Memory B cell (primary cell): ENCODE measurements around the gene RPL19.
"Not testable (repeated sequence)": the region's sequence is repeated elsewhere in the genome, so short reads cannot be mapped to it uniquely, and the experiment has no call there.

Source experiments
- ATAC-seq: fragments of 150-1000 bp; cut with Tn5 transposase; 2 replicates; pipeline ENCODE4 v1.10.0; 2021; ENCODE audit warnings: low read depth, mild to moderate bottlenecking, moderate library complexity
- DNase-seq, 2 donors: peaks; one replicate each; pipeline ENCODE4 v3.0.0; 2022; ENCODE audit warnings: low spot score in 2 of 2
- H3K27ac Mint-ChIP-seq: one replicate; pipeline ENCODE4 v1.8.0; 2022; ENCODE audit warnings: mild to moderate bottlenecking, moderate library complexity, mixed read lengths
- H3K27me3 Mint-ChIP-seq: one replicate; pipeline ENCODE4 v1.8.0; 2022; ENCODE audit warnings: mixed read lengths
- H3K36me3 Mint-ChIP-seq: one replicate; pipeline ENCODE4 v1.8.0; 2022; ENCODE audit warnings: mild to moderate bottlenecking, mixed read lengths
- H3K4me1 Mint-ChIP-seq: one replicate; pipeline ENCODE4 v1.8.0; 2022; ENCODE audit warnings: mixed read lengths
- H3K4me3 Mint-ChIP-seq: one replicate; pipeline ENCODE4 v1.8.0; 2022; ENCODE audit warnings: mild to moderate bottlenecking, moderate library complexity, mixed read lengths
- H3K9me3 Mint-ChIP-seq: one replicate; pipeline ENCODE4 v1.8.0; 2022; ENCODE audit warnings: mixed read lengths

RPL19 gene

GRCh38 chr17:39166437-39167335 is 33.4 kb upstream of the RPL19 start:
- no peak for DNase-seq
- peak overlapping the region; percentile 31 for H3K4me3 Mint-ChIP-seq
- ATAC-seq, result no peak
- H3K36me3 Mint-ChIP-seq, result peaks cover 1% of the 10 kb centered on the region
- peaks cover 1% of the 10 kb centered on the region for H3K9me3 Mint-ChIP-seq
- peaks cover 12% of the 10 kb centered on the region for H3K4me1 Mint-ChIP-seq
- no peak overlapping the region for H3K27ac Mint-ChIP-seq
- H3K27me3 Mint-ChIP-seq, result peaks cover 21% of the 10 kb centered on the region

- peaks cover 27% of the 10 kb centered on the region for H3K27me3 Mint-ChIP-seq
- peaks cover 12% of the 10 kb centered on the region for H3K4me1 Mint-ChIP-seq
- no peak overlapping the region for H3K27ac Mint-ChIP-seq
- no peak overlapping the region for H3K4me3 Mint-ChIP-seq
- H3K9me3 Mint-ChIP-seq, result peaks cover 1% of the 10 kb centered on the region
- ATAC-seq, result peak; percentile 35
- DNase-seq, result no peak
- H3K36me3 Mint-ChIP-seq, result peaks cover 1% of the 10 kb centered on the region
Observed at GRCh38 chr17:39167476-39167875, 32.6 kb upstream of the RPL19 start.

- ATAC-seq, DNase-seq, H3K9me3 Mint-ChIP-seq, H3K27ac Mint-ChIP-seq, H3K36me3 Mint-ChIP-seq, H3K4me3 Mint-ChIP-seq: not testable (repeated sequence)
- H3K27me3 Mint-ChIP-seq, result peaks cover 31% of the 10 kb centered on the region
- peaks cover 12% of the 10 kb centered on the region for H3K4me1 Mint-ChIP-seq
Observed at GRCh38 chr17:39168503-39168902, 31.6 kb upstream of the RPL19 start.

- no peak for ATAC-seq
- peaks cover 1% of the 10 kb centered on the region for H3K36me3 Mint-ChIP-seq
- H3K27ac Mint-ChIP-seq, result no peak overlapping the region
- peaks cover 1% of the 10 kb centered on the region for H3K9me3 Mint-ChIP-seq
- H3K4me1 Mint-ChIP-seq, result peaks cover 12% of the 10 kb centered on the region
- no peak for DNase-seq
- no peak overlapping the region for H3K4me3 Mint-ChIP-seq
- H3K27me3 Mint-ChIP-seq, result peaks cover 34% of the 10 kb centered on the region
Observed at GRCh38 chr17:39169101-39169500, 31.0 kb upstream of the RPL19 start.

GRCh38 chr17:39169518-39169917 is 30.6 kb upstream of the RPL19 start:
- peaks cover 11% of the 10 kb centered on the region for H3K4me1 Mint-ChIP-seq
- H3K36me3 Mint-ChIP-seq, result peaks cover 1% of the 10 kb centered on the region
- no peak overlapping the region for H3K27ac Mint-ChIP-seq
- H3K27me3 Mint-ChIP-seq, result peaks cover 33% of the 10 kb centered on the region
- H3K4me3 Mint-ChIP-seq, result no peak overlapping the region
- DNase-seq (no peak), ATAC-seq (no peak)
- peaks cover 1% of the 10 kb centered on the region for H3K9me3 Mint-ChIP-seq

- Mint-ChIP-seq H3K27ac (no peak overlapping the region), H3K4me1 (peaks cover 11% of the 10 kb centered on the region), H3K4me3 (no peak overlapping the region)
Observed at GRCh38 chr17:39170109-39170508, 30.0 kb upstream of the RPL19 start.

GRCh38 chr17:39170558-39170957 is 29.5 kb upstream of the RPL19 start:
- Mint-ChIP-seq H3K4me1 (peaks cover 15% of the 10 kb centered on the region), H3K9me3 (peaks cover 1% of the 10 kb centered on the region), H3K36me3 (peaks cover 1% of the 10 kb centered on the region), H3K4me3 (no peak overlapping the region), H3K27ac (no peak overlapping the region), H3K27me3 (peaks cover 31% of the 10 kb centered on the region)
- DNase-seq (no peak), ATAC-seq (no peak)

More at GRCh38 chr17:39170109-39170508, 30.0 kb upstream of the RPL19 start:
- DNase-seq (no peak), ATAC-seq (no peak)
- Mint-ChIP-seq H3K27me3 (peaks cover 31% of the 10 kb centered on the region), H3K36me3 (peaks cover 1% of the 10 kb centered on the region), H3K9me3 (peaks cover 1% of the 10 kb centered on the region)

- Mint-ChIP-seq H3K27ac (no peak overlapping the region), H3K4me1 (peaks cover 13% of the 10 kb centered on the region), H3K9me3 (peaks cover 1% of the 10 kb centered on the region), H3K27me3 (peaks cover 22% of the 10 kb centered on the region), H3K4me3 (no peak overlapping the region), H3K36me3 (peaks cover 1% of the 10 kb centered on the region)
- ATAC-seq (no peak), DNase-seq (no peak)
Observed at GRCh38 chr17:39171933-39172332, 28.1 kb upstream of the RPL19 start.

- ATAC-seq, result no peak
- no peak overlapping the region for H3K27ac Mint-ChIP-seq
- H3K36me3 Mint-ChIP-seq, result peaks cover 1% of the 10 kb centered on the region
- peaks cover 1% of the 10 kb centered on the region for H3K9me3 Mint-ChIP-seq
- H3K4me3 Mint-ChIP-seq, result no peak overlapping the region
- no peak for DNase-seq
- H3K4me1 Mint-ChIP-seq, result peaks cover 6% of the 10 kb centered on the region
- H3K27me3 Mint-ChIP-seq, result peaks cover 19% of the 10 kb centered on the region
Observed at GRCh38 chr17:39173080-39173479, 27.0 kb upstream of the RPL19 start.

- no peak for DNase-seq
- Mint-ChIP-seq H3K9me3 (no peaks in the 10 kb centered on the region), H3K27me3 (peaks cover 17% of the 10 kb centered on the region), H3K27ac (no peak overlapping the region), H3K4me1 (peaks cover 6% of the 10 kb centered on the region), H3K36me3 (no peaks in the 10 kb centered on the region), H3K4me3 (no peak overlapping the region)
- ATAC-seq, result no peak
Observed at GRCh38 chr17:39173526-39174274, 26.4 kb upstream of the RPL19 start.

GRCh38 chr17:39174920-39175694 is 25.0 kb upstream of the RPL19 start:
- no peaks in the 10 kb centered on the region for H3K9me3 Mint-ChIP-seq
- no peaks in the 10 kb centered on the region for H3K36me3 Mint-ChIP-seq
- H3K4me3 Mint-ChIP-seq, result peak overlapping the region; percentile 79
- ATAC-seq (peak; percentile 95), DNase-seq (peak; percentile 67 to 74)
- peaks cover 14% of the 10 kb centered on the region for H3K27me3 Mint-ChIP-seq
- no peak overlapping the region for H3K27ac Mint-ChIP-seq
- peaks cover 6% of the 10 kb centered on the region for H3K4me1 Mint-ChIP-seq

GRCh38 chr17:39175695-39176093 is 24.4 kb upstream of the RPL19 start:
- DNase-seq (no peak), ATAC-seq (no peak)
- no peak overlapping the region for H3K27ac Mint-ChIP-seq
- H3K27me3 Mint-ChIP-seq, result peaks cover 14% of the 10 kb centered on the region
- H3K36me3 Mint-ChIP-seq, result no peaks in the 10 kb centered on the region
- peaks cover 6% of the 10 kb centered on the region for H3K4me1 Mint-ChIP-seq
- no peaks in the 10 kb centered on the region for H3K9me3 Mint-ChIP-seq
- no peak overlapping the region for H3K4me3 Mint-ChIP-seq

- no peak overlapping the region for H3K4me3 Mint-ChIP-seq
- H3K9me3 Mint-ChIP-seq, result no peaks in the 10 kb centered on the region
- ATAC-seq, result no peak
- no peak overlapping the region for H3K27ac Mint-ChIP-seq
- DNase-seq, result no peak
- H3K27me3 Mint-ChIP-seq, result peaks cover 9% of the 10 kb centered on the region
- peaks cover 6% of the 10 kb centered on the region for H3K4me1 Mint-ChIP-seq
- no peaks in the 10 kb centered on the region for H3K36me3 Mint-ChIP-seq
Observed at GRCh38 chr17:39177256-39177655, 22.8 kb upstream of the RPL19 start.

- no peak overlapping the region for H3K4me3 Mint-ChIP-seq
- H3K36me3 Mint-ChIP-seq, result peaks cover 2% of the 10 kb centered on the region
- no peak overlapping the region for H3K27ac Mint-ChIP-seq
- ATAC-seq (no peak), DNase-seq (no peak)
- H3K27me3 Mint-ChIP-seq, result peaks cover 2% of the 10 kb centered on the region
- H3K4me1 Mint-ChIP-seq, result peaks cover 6% of the 10 kb centered on the region
- no peaks in the 10 kb centered on the region for H3K9me3 Mint-ChIP-seq
Observed at GRCh38 chr17:39178536-39178935, 21.5 kb upstream of the RPL19 start.
